HepG2 (cell line): Measurements from ENCODE around the gene WNT5B. TPM values are rescaled to one million over a fixed set of nuclear protein-coding genes. Genes with fewer than 3 reads are reported as not detected.

ENCODE experiments used
- CBX2 ChIP-seq, 2 experiments: fragments of 200-600 bp in 1 of 2; sonication (generic); formaldehyde crosslinking in 1 of 2; IDR thresholded peaks; 2 replicates each; pipeline versions ENCODE4 v1.7.0 to v1.8.1; 2018 to 2022; ENCODE audit warnings: low read depth in 2 of 2, low read length in 1 of 2, mild to moderate bottlenecking in 1 of 2, missing genetic modification reagents in 1 of 2
- FOXA3 ChIP-seq: IDR thresholded peaks from 2 replicates; pipeline ENCODE4 v1.6.1; 2016; ENCODE audit warnings: missing genetic modification reagents, missing compliant biosample characterization
- HCFC1 ChIP-seq: fragments of 150-350 bp; IDR thresholded peaks from 2 replicates; pipeline ENCODE4 v1.6.1; 2014; ENCODE audit warnings: low read depth, low read length
- KLF12 ChIP-seq: sonication (generic); formaldehyde crosslinking; IDR thresholded peaks from 2 replicates; pipeline ENCODE4 v1.4.0; 2020; ENCODE audit warnings: missing genetic modification reagents, borderline replicate concordance
- KLF6 ChIP-seq: IDR thresholded peaks from 2 replicates; pipeline ENCODE4 v1.8.0; 2016; ENCODE audit warnings: missing biosample characterization, missing genetic modification reagents
- MLLT10 ChIP-seq: sonication (generic); formaldehyde crosslinking; IDR thresholded peaks from 2 replicates; pipeline ENCODE4 v1.4.0; 2020; ENCODE audit warnings: missing genetic modification reagents
- NFE2L2 ChIP-seq: fragments of 150-350 bp; IDR thresholded peaks from 2 replicates; pipeline ENCODE4 v1.6.1; 2014; ENCODE audit warnings: low read length
- PAX8 ChIP-seq: sonication (generic); formaldehyde crosslinking; IDR thresholded peaks from 2 replicates; pipeline ENCODE4 v1.8.0; 2022; ENCODE audit warnings: mild to moderate bottlenecking, missing genetic modification reagents, borderline replicate concordance
- SCMH1 ChIP-seq: sonication (generic); formaldehyde crosslinking; IDR thresholded peaks from 2 replicates; pipeline ENCODE4 v1.9.0; 2021; ENCODE audit warnings: missing genetic modification reagents, mild to moderate bottlenecking, borderline replicate concordance
- SP1 ChIP-seq, 2 experiments: fragments of 450-650 bp in 1 of 2; sonication (generic) in 1 of 2; formaldehyde crosslinking in 1 of 2; IDR thresholded peaks; 2 replicates each; pipeline versions ENCODE4 v1.4.0 to v1.6.1; 2016 to 2020; ENCODE audit warnings: missing genetic modification reagents in 1 of 2
- ZBTB34 ChIP-seq: sonication (generic); formaldehyde crosslinking; IDR thresholded peaks from 2 replicates; pipeline ENCODE4 v1.8.0; 2022; ENCODE audit warnings: mild to moderate bottlenecking, missing genetic modification reagents
- ZNF205 ChIP-seq: IDR thresholded peaks from 2 replicates; pipeline ENCODE4 v1.6.1; 2018; ENCODE audit warnings: missing biosample characterization, missing genetic modification reagents
- ZNF235 ChIP-seq: sonication (generic); formaldehyde crosslinking; IDR thresholded peaks from 2 replicates; pipeline ENCODE4 v1.8.1; 2023; ENCODE audit warnings: mild to moderate bottlenecking, missing genetic modification reagents, borderline replicate concordance
- ZNF34 ChIP-seq: sonication (generic); formaldehyde crosslinking; IDR thresholded peaks from 2 replicates; pipeline ENCODE4 v1.4.0; 2020; ENCODE audit warnings: mild to moderate bottlenecking, missing genetic modification reagents, borderline replicate concordance
- ZNF563 ChIP-seq: sonication (generic); formaldehyde crosslinking; IDR thresholded peaks from 2 replicates; pipeline ENCODE4 v1.8.0; 2022; ENCODE audit warnings: mild to moderate bottlenecking, moderate library complexity, missing genetic modification reagents
- ZNF580 ChIP-seq: IDR thresholded peaks from 2 replicates; pipeline ENCODE4 v1.6.1; 2016; ENCODE audit warnings: low read depth, borderline replicate concordance
- ZNF605 ChIP-seq: sonication (generic); formaldehyde crosslinking; IDR thresholded peaks from 2 replicates; pipeline ENCODE4 v1.8.0; 2022; ENCODE audit warnings: mild to moderate bottlenecking, missing genetic modification reagents
- ZNF652 ChIP-seq: IDR thresholded peaks from 2 replicates; pipeline ENCODE4 v1.6.1; 2016; ENCODE audit warnings: low read depth, borderline replicate concordance
- ZNF724P ChIP-seq: sonication (generic); formaldehyde crosslinking; IDR thresholded peaks from 2 replicates; pipeline ENCODE4 v1.8.0; 2022; ENCODE audit warnings: missing genetic modification reagents, borderline replicate concordance
- ZNF766 ChIP-seq: sonication (generic); formaldehyde crosslinking; IDR thresholded peaks from 2 replicates; pipeline ENCODE4 v1.5.0; 2020; ENCODE audit warnings: missing genetic modification reagents, borderline replicate concordance
- ZNF772 ChIP-seq: sonication (generic); formaldehyde crosslinking; IDR thresholded peaks from 2 replicates; pipeline ENCODE4 v1.5.0; 2020; ENCODE audit warnings: mild to moderate bottlenecking, missing genetic modification reagents
- polyA plus RNA-seq, 8 experiments: library from polyadenylated mRNA; depleted of rRNA in 3 of 8; stranded (reverse) in 7 of 8; unstranded in 1 of 8; fragments of >200 nt; fragmentation: Illumina TruSeq in 4 of 8; extraction: Trizol in 4 of 8; gene quantifications; 2 replicates each; pipeline versions ENCODE4 v1.2.1 to v1.2.3, GENCODE V29; 2011 to 2016; ENCODE audit warnings: low read depth in 4 of 8, missing spikeins in 1 of 8, mixed read lengths in 1 of 8; ENCODE audit not compliant: insufficient read depth in 1 of 8
- total RNA-seq, 5 experiments: library from RNA; depleted of rRNA; stranded (reverse); fragments of >200 nt; fragmentation: Illumina TruSeq; extraction: Trizol; gene quantifications; 2 replicates each; pipeline ENCODE4 v1.2.3, GENCODE V29; 2016; ENCODE audit warnings: low read depth in 1 of 5
- TF ChIP-seq, protein P1 (sequence below): sonication (generic); formaldehyde crosslinking; conservative IDR thresholded peaks from 2 replicates; pipeline ENCODE4 v1.4.0; 2020; ENCODE audit warnings: missing genetic modification reagents
- TF ChIP-seq, protein P2 (sequence below): sonication (generic); formaldehyde crosslinking; IDR thresholded peaks from 2 replicates; pipeline ENCODE4 v1.5.1; 2020; ENCODE audit warnings: missing genetic modification reagents, mild to moderate bottlenecking, borderline replicate concordance
- TF ChIP-seq, protein P3 (sequence below): sonication (generic); formaldehyde crosslinking; IDR thresholded peaks from 2 replicates; pipeline ENCODE4 v1.9.0; 2022; ENCODE audit warnings: low read depth, missing genetic modification reagents

WNT5B gene
- total and polyA plus RNA-seq, 2 of the 13 experiments (the other 11 are each of a cell fraction or from before 2014, with no cell fraction given) = 0.04 TPM; not detected in 1

GRCh38 chr12:1661553-1662335 is 32.7 kb downstream of the WNT5B start (continued):
- TF ChIP-seq ZNF652 (CRISPR knock-in tag) = no peak
- TF ChIP-seq ZNF34 (CRISPR knock-in tag) = no peak
- no peak for TF ChIP-seq CBX2 (IDR thresholded peaks at IDR 0.05; ENCODE audit: low read depth, low read length)
- TF ChIP-seq CBX2 (CRISPR knock-in tag; IDR thresholded peaks at IDR 0.05; ENCODE audit: low read depth) = no peak
- TF ChIP-seq HCFC1 = no peak
- no peak for TF ChIP-seq PAX8 (CRISPR knock-in tag)
- TF ChIP-seq ZNF580 = no peak
- TF ChIP-seq MLLT10 (CRISPR knock-in tag) = no peak
- no peak for TF ChIP-seq NFE2L2
- TF ChIP-seq ZNF205 (CRISPR knock-in tag) = no peak
- no peak for TF ChIP-seq SCMH1 (CRISPR knock-in tag)
- no peak for TF ChIP-seq ZNF766 (CRISPR knock-in tag)
- peak; percentile 75; the same call in 1 of the 2 replicates for TF ChIP-seq KLF6 (CRISPR knock-in tag)
- no peak for TF ChIP-seq SP1 (IDR thresholded peaks at IDR 0.05)
- peak; percentile 39; the same call in 1 of the 2 replicates for TF ChIP-seq SP1 (CRISPR knock-in tag; IDR thresholded peaks at IDR 0.05)
- TF ChIP-seq KLF12 (CRISPR knock-in tag) = no peak
- TF ChIP-seq ZNF724P (CRISPR knock-in tag) = no peak
- TF ChIP-seq ZNF605 = no peak
- TF ChIP-seq, protein P1, sequence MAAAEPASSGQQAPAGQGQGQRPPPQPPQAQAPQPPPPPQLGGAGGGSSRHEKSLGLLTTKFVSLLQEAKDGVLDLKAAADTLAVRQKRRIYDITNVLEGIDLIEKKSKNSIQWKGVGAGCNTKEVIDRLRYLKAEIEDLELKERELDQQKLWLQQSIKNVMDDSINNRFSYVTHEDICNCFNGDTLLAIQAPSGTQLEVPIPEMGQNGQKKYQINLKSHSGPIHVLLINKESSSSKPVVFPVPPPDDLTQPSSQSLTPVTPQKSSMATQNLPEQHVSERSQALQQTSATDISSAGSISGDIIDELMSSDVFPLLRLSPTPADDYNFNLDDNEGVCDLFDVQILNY (CRISPR knock-in tag) = no peak
- TF ChIP-seq, protein P2, sequence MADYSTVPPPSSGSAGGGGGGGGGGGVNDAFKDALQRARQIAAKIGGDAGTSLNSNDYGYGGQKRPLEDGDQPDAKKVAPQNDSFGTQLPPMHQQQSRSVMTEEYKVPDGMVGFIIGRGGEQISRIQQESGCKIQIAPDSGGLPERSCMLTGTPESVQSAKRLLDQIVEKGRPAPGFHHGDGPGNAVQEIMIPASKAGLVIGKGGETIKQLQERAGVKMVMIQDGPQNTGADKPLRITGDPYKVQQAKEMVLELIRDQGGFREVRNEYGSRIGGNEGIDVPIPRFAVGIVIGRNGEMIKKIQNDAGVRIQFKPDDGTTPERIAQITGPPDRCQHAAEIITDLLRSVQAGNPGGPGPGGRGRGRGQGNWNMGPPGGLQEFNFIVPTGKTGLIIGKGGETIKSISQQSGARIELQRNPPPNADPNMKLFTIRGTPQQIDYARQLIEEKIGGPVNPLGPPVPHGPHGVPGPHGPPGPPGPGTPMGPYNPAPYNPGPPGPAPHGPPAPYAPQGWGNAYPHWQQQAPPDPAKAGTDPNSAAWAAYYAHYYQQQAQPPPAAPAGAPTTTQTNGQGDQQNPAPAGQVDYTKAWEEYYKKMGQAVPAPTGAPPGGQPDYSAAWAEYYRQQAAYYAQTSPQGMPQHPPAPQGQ (CRISPR knock-in tag) = no peak
- no peak; the same call in 1 of the 2 replicates for TF ChIP-seq FOXA3 (CRISPR knock-in tag)
- TF ChIP-seq ZNF772 = no peak
- TF ChIP-seq ZNF235 (CRISPR knock-in tag) = 0 out of 2 replicates have a peak, but pooled peaks have one; percentile 75
- peak; percentile 65 for TF ChIP-seq ZNF563
- no peak for TF ChIP-seq ZBTB34 (CRISPR knock-in tag)
- TF ChIP-seq, protein P3, sequence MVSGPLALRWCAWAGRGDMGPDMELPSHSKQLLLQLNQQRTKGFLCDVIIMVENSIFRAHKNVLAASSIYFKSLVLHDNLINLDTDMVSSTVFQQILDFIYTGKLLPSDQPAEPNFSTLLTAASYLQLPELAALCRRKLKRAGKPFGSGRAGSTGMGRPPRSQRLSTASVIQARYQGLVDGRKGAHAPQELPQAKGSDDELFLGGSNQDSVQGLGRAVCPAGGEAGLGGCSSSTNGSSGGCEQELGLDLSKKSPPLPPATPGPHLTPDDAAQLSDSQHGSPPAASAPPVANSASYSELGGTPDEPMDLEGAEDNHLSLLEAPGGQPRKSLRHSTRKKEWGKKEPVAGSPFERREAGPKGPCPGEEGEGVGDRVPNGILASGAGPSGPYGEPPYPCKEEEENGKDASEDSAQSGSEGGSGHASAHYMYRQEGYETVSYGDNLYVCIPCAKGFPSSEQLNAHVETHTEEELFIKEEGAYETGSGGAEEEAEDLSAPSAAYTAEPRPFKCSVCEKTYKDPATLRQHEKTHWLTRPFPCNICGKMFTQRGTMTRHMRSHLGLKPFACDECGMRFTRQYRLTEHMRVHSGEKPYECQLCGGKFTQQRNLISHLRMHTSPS (CRISPR knock-in tag) = peak; percentile 99
